Esophagus squamous epithelium (tissue), 4 donors: ENCODE results near the gene DMRTC1.
"Not testable (repeated sequence)": the region's sequence is repeated elsewhere in the genome, so short reads cannot be mapped to it uniquely, and the experiment has no call there.

Source experiments
- CTCF ChIP-seq, 6 experiments: fragments of 450-650 bp in 4 of 6; fragments of 200-600 bp in 2 of 6; sonication (generic) in 2 of 6; IDR thresholded peaks; one replicate each; pipeline ENCODE4 v1.5.1; 2016 to 2019; ENCODE audit warnings: antibody characterized with exemption in 6 of 6, mild to moderate bottlenecking in 4 of 6, moderate library complexity in 4 of 6
- POLR2A ChIP-seq, 4 donors: fragments of 450-650 bp; IDR thresholded peaks; one replicate each; pipeline ENCODE4 v1.6.1; 2017; ENCODE audit warnings: antibody characterized with exemption in 4 of 4, mild to moderate bottlenecking in 4 of 4, moderate library complexity in 3 of 4

GRCh38 chrX:72837532-72837931, 106.1 kb downstream of the DMRTC1 start:
- not testable (repeated sequence) for TF ChIP-seq CTCF, POLR2A (IDR thresholded peaks at IDR 0.05)
